Activated B cell treated with CpG ODN at 0.5 μM for 24 hours (primary cell): ENCODE measurements around the gene PAXX. TPM values are rescaled to one million over a fixed set of nuclear protein-coding genes. Genes with fewer than 3 reads are reported as not detected.

ENCODE experiments used
- ATAC-seq: fragments of 200-7000 bp; cut with Tn5 transposase; one replicate; pipeline ENCODE4 v1.10.0; 2021; ENCODE audit warnings: low read depth, mild to moderate bottlenecking, moderate library complexity
- CTCF ChIA-PET: fragments of 350-600 bp; sonication (Branson Sonifier 250); formaldehyde crosslinking; loops from one replicate; lab custom pipeline; 2021; ENCODE audit warnings: antibody characterized with exemption; lab: Charles Lee
- POLR2A ChIA-PET: fragments of 350-600 bp; sonication (Branson Sonifier 250); formaldehyde crosslinking; loops from one replicate; lab custom pipeline; 2021; ENCODE audit warnings: antibody characterized with exemption; lab: Charles Lee
- DNase-seq: peaks from one replicate; pipeline ENCODE4 v3.0.0; 2022
- H3K27ac Mint-ChIP-seq: one replicate; pipeline ENCODE4 v1.8.0; 2020; ENCODE audit warnings: mixed read lengths
- H3K27me3 Mint-ChIP-seq: one replicate; pipeline ENCODE4 v1.8.0; 2021; ENCODE audit warnings: mixed read lengths
- H3K36me3 Mint-ChIP-seq: one replicate; pipeline ENCODE4 v1.8.0; 2021; ENCODE audit warnings: low read depth, mixed read lengths
- H3K4me1 Mint-ChIP-seq: one replicate; pipeline ENCODE4 v1.8.0; 2021; ENCODE audit warnings: mixed read lengths
- H3K4me3 Mint-ChIP-seq: one replicate; pipeline ENCODE4 v1.8.0; 2020; ENCODE audit warnings: mild to moderate bottlenecking, mixed read lengths
- H3K9me3 Mint-ChIP-seq: one replicate; pipeline ENCODE4 v1.8.0; 2020; ENCODE audit warnings: mixed read lengths
- CTCF ChIP-seq: fragments of 200-600 bp; IDR thresholded peaks from one replicate; pipeline ENCODE4 v1.8.0; 2022; ENCODE audit warnings: antibody characterized with exemption, mild to moderate bottlenecking
- intact Hi-C: fragments of 100-400 bp; cut with micrococcal nuclease; formaldehyde crosslinking; loops from one replicate; pipeline ENCODE4 v1.15.1; 2024
- total RNA-seq: library from RNA; stranded (reverse); gene quantifications from 2 replicates; pipeline ENCODE4 v1.2.3, GENCODE V29; 2022

PAXX gene
- total RNA-seq, 1 donor from 2014 or later = 47.8 TPM

GRCh38 chr9:137037035-137037434 is 44.8 kb downstream of the PAXX start:
- Mint-ChIP-seq H3K36me3 (no peaks in the 10 kb centered on the region), H3K27me3 (no peaks in the 10 kb centered on the region), H3K4me1 (peaks cover 32% of the 10 kb centered on the region), H3K4me3 (no peak overlapping the region), H3K9me3 (no peaks in the 10 kb centered on the region), H3K27ac (no peak overlapping the region)
- ChIA-PET CTCF (interaction anchor here (1.0 to 4.3 kb wide), 3 partner anchors 8 to 249 kb away, joined by 4 to 58 read pairs (median 6); partner anchors contain the start of genes AJM1 and TMEM141), POLR2A (interaction anchor here (1.1 kb wide), 1 partner anchor 247 kb away, joined by 3 read pairs; no protein-coding TSS in a partner anchor)
- TF ChIP-seq CTCF = no peak
- no peak for DNase-seq
- intact Hi-C loops = no loop called here
- ATAC-seq = no peak

- no peak for DNase-seq
- no peaks in the 10 kb centered on the region for H3K36me3 Mint-ChIP-seq
- ChIA-PET POLR2A (interaction anchor here (1.1 kb wide), 1 partner anchor 247 kb away, joined by 3 read pairs; no protein-coding TSS in a partner anchor), CTCF (interaction anchor here (1.3 to 4.3 kb wide), 2 partner anchors 8 to 250 kb away, joined by 6 to 58 read pairs; partner anchors contain the start of gene TMEM141)
- no peak for TF ChIP-seq CTCF
- H3K27me3 Mint-ChIP-seq = no peaks in the 10 kb centered on the region
- ATAC-seq = no peak
- H3K4me1 Mint-ChIP-seq = peaks cover 27% of the 10 kb centered on the region
- no peaks in the 10 kb centered on the region for H3K9me3 Mint-ChIP-seq
- no peak overlapping the region for H3K4me3 Mint-ChIP-seq
- no peak overlapping the region for H3K27ac Mint-ChIP-seq
- intact Hi-C loops = no loop called here
Observed at GRCh38 chr9:137037483-137037882, 45.3 kb downstream of the PAXX start.

DNA sequence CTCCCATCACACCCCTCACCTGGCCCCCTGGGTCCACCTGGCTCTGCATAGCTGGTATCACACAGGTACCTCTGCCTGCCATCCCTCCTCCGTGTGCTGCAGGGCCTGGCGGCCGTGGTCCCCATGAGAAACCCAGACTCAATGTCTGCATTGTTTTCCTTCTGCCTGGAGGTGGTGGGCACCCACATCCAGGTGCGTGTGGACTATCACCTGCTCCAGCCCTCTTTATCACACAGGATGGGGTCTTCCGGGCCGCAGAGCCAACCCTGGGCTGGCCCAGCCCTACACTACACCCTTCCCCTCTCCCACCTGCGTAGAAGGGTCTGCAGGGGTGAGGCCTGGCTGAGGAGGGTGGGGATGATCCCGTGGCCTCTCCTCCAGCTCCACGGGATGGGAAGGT is 46.7 kb downstream of the PAXX start:
- intact Hi-C loops = no loop called here
- Mint-ChIP-seq H3K36me3 (no peaks in the 10 kb centered on the region), H3K27ac (no peak overlapping the region), H3K9me3 (no peaks in the 10 kb centered on the region), H3K4me1 (peaks cover 13% of the 10 kb centered on the region), H3K27me3 (peaks cover 4% of the 10 kb centered on the region), H3K4me3 (no peak overlapping the region)
- DNase-seq (no peak), ATAC-seq (no peak)
- ChIA-PET CTCF (interaction anchor here (1.4 kb wide), 1 partner anchor 36 kb away, joined by 3 read pairs; no protein-coding TSS in a partner anchor), POLR2A (no interaction called here)
- no peak for TF ChIP-seq CTCF

DNA sequence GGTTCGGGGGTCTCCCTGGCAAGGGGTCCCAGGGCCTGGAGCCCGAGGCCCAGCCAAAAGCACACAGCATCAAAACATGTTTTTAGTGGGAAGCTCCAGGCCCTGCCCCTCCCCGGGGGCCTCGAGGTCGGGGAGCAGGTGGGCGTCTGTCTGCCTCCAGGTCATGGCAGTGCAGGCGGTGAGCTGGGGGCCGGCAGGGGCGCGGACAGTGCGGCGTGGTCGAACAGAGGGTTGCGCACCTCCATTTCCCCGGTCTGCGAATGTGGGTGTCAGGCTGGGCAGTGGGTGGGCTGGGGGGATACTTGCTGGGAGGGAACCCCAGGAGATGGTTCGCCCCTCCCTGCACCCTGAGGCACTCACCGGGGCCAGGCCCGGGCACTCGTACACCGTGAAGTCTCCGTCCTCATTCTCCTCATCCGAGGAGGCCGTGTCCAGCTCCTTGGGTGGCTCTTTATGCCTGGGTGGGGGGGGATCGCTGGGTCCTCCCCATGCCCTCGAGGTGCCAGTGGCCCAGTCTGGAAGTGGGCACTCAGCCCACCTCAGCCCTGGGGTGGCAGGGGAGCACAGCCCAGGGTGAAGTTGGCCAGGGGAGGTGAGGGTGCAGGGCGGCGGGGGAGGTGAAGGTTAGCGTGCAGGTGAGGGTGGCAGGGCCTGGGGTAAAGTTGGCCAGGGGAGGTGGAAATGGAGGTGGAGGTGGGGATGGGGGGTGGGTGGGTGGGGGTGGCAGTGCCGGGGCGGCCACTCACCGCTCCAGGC is 47.6 kb downstream of the PAXX start:
- ATAC-seq = no peak
- intact Hi-C loops = loop anchor here (10.0 kb wide), 1 partner anchor 85 kb away; no protein-coding TSS in a partner anchor
- POLR2A ChIA-PET = no interaction called here
- peaks cover 10% of the 10 kb centered on the region for H3K4me1 Mint-ChIP-seq
- DNase-seq = no peak
- peaks cover 7% of the 10 kb centered on the region for H3K27me3 Mint-ChIP-seq
- TF ChIP-seq CTCF = no peak
- H3K27ac Mint-ChIP-seq = no peak overlapping the region
- CTCF ChIA-PET = interaction anchor here (1.4 kb wide), 1 partner anchor 37 kb away, joined by 3 read pairs; no protein-coding TSS in a partner anchor
- no peaks in the 10 kb centered on the region for H3K9me3 Mint-ChIP-seq
- H3K36me3 Mint-ChIP-seq = no peaks in the 10 kb centered on the region
- H3K4me3 Mint-ChIP-seq = no peak overlapping the region

DNA sequence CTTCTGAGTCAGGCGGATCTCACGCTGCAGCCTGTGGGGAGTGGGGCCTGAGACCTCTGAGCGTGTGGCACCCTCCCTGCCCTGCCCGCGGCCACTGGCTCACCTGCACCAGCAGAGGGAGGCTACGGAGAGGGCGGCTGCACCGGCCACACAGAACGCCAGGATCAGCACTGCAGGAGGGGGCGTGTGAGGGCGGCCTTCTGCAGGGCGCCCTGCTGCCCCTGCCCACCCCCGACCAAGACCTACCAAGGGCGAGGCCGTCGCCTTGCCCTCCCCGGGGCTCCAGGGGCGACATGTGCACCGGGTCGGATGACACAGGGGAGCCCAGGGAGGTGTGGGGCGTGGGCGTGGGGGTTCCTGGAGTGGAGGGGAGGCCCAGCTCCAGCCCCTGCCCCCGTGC is 48.3 kb downstream of the PAXX start:
- ChIA-PET CTCF (no interaction called here), POLR2A (no interaction called here)
- no peaks in the 10 kb centered on the region for H3K9me3 Mint-ChIP-seq
- no peak for DNase-seq
- H3K4me3 Mint-ChIP-seq = no peak overlapping the region
- no peak for ATAC-seq
- no peaks in the 10 kb centered on the region for H3K36me3 Mint-ChIP-seq
- H3K27me3 Mint-ChIP-seq = peaks cover 12% of the 10 kb centered on the region
- TF ChIP-seq CTCF = no peak
- peaks cover 11% of the 10 kb centered on the region for H3K4me1 Mint-ChIP-seq
- intact Hi-C loops = loop anchor here (10.0 kb wide), 1 partner anchor 84 kb away; no protein-coding TSS in a partner anchor
- H3K27ac Mint-ChIP-seq = no peak overlapping the region
